CD4-positive, alpha-beta T cell (primary cell): Measurements from ENCODE around the gene SEMA4D. TPM values are rescaled to one million over a fixed set of nuclear protein-coding genes. Genes with fewer than 3 reads are reported as not detected.

Experiments
- ATAC-seq: fragments of 200-7000 bp; cut with Tn5 transposase; one replicate; pipeline ENCODE4 v1.10.0; 2022; ENCODE audit warnings: mild to moderate bottlenecking; ENCODE audit not compliant: poor library complexity
- CTCF ChIA-PET: fragments of 350-600 bp; sonication (Branson Sonifier 250); formaldehyde crosslinking; loops from one replicate; lab custom pipeline; 2021; ENCODE audit warnings: antibody characterized with exemption, inconsistent platforms; lab: Charles Lee
- POLR2A ChIA-PET: fragments of 350-600 bp; sonication (Branson Sonifier 250); formaldehyde crosslinking; loops from one replicate; lab custom pipeline; 2021; ENCODE audit warnings: antibody characterized with exemption, inconsistent platforms; lab: Charles Lee
- DNase-seq, 14 experiments: peaks; one replicate each; pipeline ENCODE4 v3.0.0-alpha.2; 2013 to 2020; ENCODE audit warnings: mixed read lengths in 2 of 14
- H3K27ac ChIP-seq, 2 donors: one replicate each; pipeline versions ENCODE4 v1.5.1 to v1.7.0; 2013; ENCODE audit warnings: low read length in 2 of 2, low read depth in 1 of 2, mild to moderate bottlenecking in 1 of 2
- H3K27me3 ChIP-seq, 2 experiments: 1 replicate in 1 of 2; 2 replicates in 1 of 2; pipeline versions ENCODE4 v1.6.1 to v1.7.0; 2013; ENCODE audit warnings: low read length in 2 of 2, control low read depth in 1 of 2, mild to moderate bottlenecking in 1 of 2, moderate library complexity in 1 of 2; ENCODE audit not compliant: insufficient read depth in 2 of 2, control insufficient read depth in 1 of 2
- H3K36me3 ChIP-seq: one replicate; pipeline ENCODE4 v1.6.1; 2013; ENCODE audit warnings: low read length, control low read depth; ENCODE audit not compliant: insufficient read depth
- H3K4me1 ChIP-seq: one replicate; pipeline ENCODE4 v1.6.1; 2013; ENCODE audit warnings: low read length, control low read depth; ENCODE audit not compliant: insufficient read depth
- H3K4me3 ChIP-seq: one replicate; pipeline ENCODE4 v1.5.1; 2013; ENCODE audit warnings: mild to moderate bottlenecking, low read length, moderate library complexity
- H3K9me3 ChIP-seq, 2 experiments: 1 replicate in 1 of 2; 2 replicates in 1 of 2; pipeline versions ENCODE4 v1.6.1 to v1.7.0; 2013; ENCODE audit warnings: low read length in 2 of 2, mild to moderate bottlenecking in 2 of 2, control low read depth in 1 of 2, moderate library complexity in 1 of 2; ENCODE audit not compliant: control insufficient read depth in 1 of 2, insufficient read depth in 1 of 2
- H3K27ac Mint-ChIP-seq: one replicate; pipeline ENCODE4 v1.8.0; 2020; ENCODE audit warnings: mixed read lengths
- H3K27me3 Mint-ChIP-seq: one replicate; pipeline ENCODE4 v1.8.0; 2021; ENCODE audit warnings: mixed read lengths
- H3K36me3 Mint-ChIP-seq: one replicate; pipeline ENCODE4 v1.8.0; 2021; ENCODE audit warnings: low read depth, mixed read lengths
- H3K4me1 Mint-ChIP-seq: one replicate; pipeline ENCODE4 v1.8.0; 2021; ENCODE audit warnings: low read depth, mixed read lengths
- H3K4me3 Mint-ChIP-seq: one replicate; pipeline ENCODE4 v1.8.0; 2020; ENCODE audit warnings: mild to moderate bottlenecking, mixed read lengths
- H3K9me3 Mint-ChIP-seq: one replicate; pipeline ENCODE4 v1.8.0; 2020; ENCODE audit warnings: mixed read lengths
- CTCF ChIP-seq: fragments of 200-600 bp; IDR thresholded peaks from one replicate; pipeline ENCODE4 v1.8.0; 2022; ENCODE audit warnings: antibody characterized with exemption, mild to moderate bottlenecking
- intact Hi-C, 2 experiments: fragments of 100-400 bp; cut with DNase I in 1 of 2; cut with micrococcal nuclease in 1 of 2; formaldehyde crosslinking; loops; one replicate each; pipeline versions ENCODE4 v1.15.1 to v1.9.0; 2023 to 2025; cut with DNase I, micrococcal nuclease
- total RNA-seq, 174 experiments: library from RNA in 2 of 174; stranded (reverse) in 2 of 174; gene quantifications; one replicate each; pipeline ENCODE4 v1.2.3 and lab custom pipeline; 2021 to 2026

The SEMA4D gene
- total RNA-seq, 2 experiments from 2014 or later, result 399 to 430 TPM

GRCh38 chr9:89449261-89449671, 48.6 kb downstream of the SEMA4D start:
- Mint-ChIP-seq H3K27ac (peak overlapping the region; percentile 96), H3K9me3 (no peaks in the 10 kb centered on the region), H3K27me3 (no peaks in the 10 kb centered on the region), H3K36me3 (peaks cover 93% of the 10 kb centered on the region), H3K4me1 (peaks cover 90% of the 10 kb centered on the region), H3K4me3 (peak overlapping the region; percentile 81)
- Histone ChIP-seq H3K27ac (peak overlapping the region; percentile 47 to 50), H3K27me3 (no peaks in the 10 kb centered on the region), H3K4me3 (no peak overlapping the region), H3K36me3 (peaks cover 55% of the 10 kb centered on the region), H3K4me1 (peaks cover 88% of the 10 kb centered on the region), H3K9me3 (no peaks in the 10 kb centered on the region)
- DNase-seq (no peak), ATAC-seq (peak; percentile 6)
- ChIA-PET CTCF (interaction anchor here (1.1 to 2.8 kb wide), 4 partner anchors 20 to 100 kb away, joined by 6 to 18 read pairs (median 6); no protein-coding TSS in a partner anchor), POLR2A (interaction anchor here (0.9 to 4.1 kb wide), 12 partner anchors 8 to 100 kb away, joined by 3 to 16 read pairs (median 4); no protein-coding TSS in a partner anchor)
- no peak for TF ChIP-seq CTCF
- intact Hi-C loops, result no loop called here

GRCh38 chr9:89448821-89449220, 49.1 kb downstream of the SEMA4D start:
- POLR2A ChIA-PET, result interaction anchor here (0.9 to 4.1 kb wide), 13 partner anchors 8 to 100 kb away, joined by 3 to 16 read pairs (median 4); no protein-coding TSS in a partner anchor
- Histone ChIP-seq H3K36me3 (peaks cover 54% of the 10 kb centered on the region), H3K27me3 (no peaks in the 10 kb centered on the region), H3K9me3 (no peaks in the 10 kb centered on the region), H3K4me1 (peaks cover 88% of the 10 kb centered on the region), H3K4me3 (no peak overlapping the region), H3K27ac (peak overlapping the region; percentile 47 to 68)
- no peak for TF ChIP-seq CTCF
- ATAC-seq (no peak), DNase-seq (no peak)
- CTCF ChIA-PET, result interaction anchor here (1.1 to 2.8 kb wide), 4 partner anchors 19 to 100 kb away, joined by 6 to 18 read pairs (median 6); no protein-coding TSS in a partner anchor
- Mint-ChIP-seq H3K27me3 (no peaks in the 10 kb centered on the region), H3K27ac (peak overlapping the region; percentile 96), H3K9me3 (no peaks in the 10 kb centered on the region), H3K36me3 (peaks cover 93% of the 10 kb centered on the region), H3K4me3 (peak overlapping the region; percentile 81), H3K4me1 (peaks cover 90% of the 10 kb centered on the region)
- intact Hi-C loops, result no loop called here

- peak overlapping the region; percentile 67 for H3K4me3 Mint-ChIP-seq
- no peak overlapping the region for H3K4me3 ChIP-seq
- H3K9me3 ChIP-seq, result no peaks in the 10 kb centered on the region
- H3K27ac Mint-ChIP-seq, result peak overlapping the region; percentile 96
- ATAC-seq, result peak; percentile 35
- ChIA-PET CTCF (interaction anchor here (1.1 to 2.8 kb wide), 4 partner anchors 19 to 101 kb away, joined by 6 to 18 read pairs (median 6); no protein-coding TSS in a partner anchor), POLR2A (interaction anchor here (0.6 to 4.1 kb wide), 11 partner anchors 9 to 101 kb away, joined by 3 to 16 read pairs (median 3); no protein-coding TSS in a partner anchor)
- H3K27me3 ChIP-seq, result no peaks in the 10 kb centered on the region
- intact Hi-C loops, result no loop called here
- H3K36me3 Mint-ChIP-seq, result peaks cover 90% of the 10 kb centered on the region
- H3K27ac ChIP-seq, result peak overlapping the region; percentile 40 to 68
- TF ChIP-seq CTCF, result no peak
- peak in 6 of 14 experiments; percentile 31 to 60 (median 50) for DNase-seq
- H3K4me1 Mint-ChIP-seq, result peaks cover 88% of the 10 kb centered on the region
- H3K27me3 Mint-ChIP-seq, result no peaks in the 10 kb centered on the region
- H3K4me1 ChIP-seq, result peaks cover 88% of the 10 kb centered on the region
- H3K36me3 ChIP-seq, result peaks cover 56% of the 10 kb centered on the region
- H3K9me3 Mint-ChIP-seq, result no peaks in the 10 kb centered on the region
Observed at GRCh38 chr9:89448381-89448780, 49.5 kb downstream of the SEMA4D start.
